ENCODE data around the gene CD52.

CD52 gene

GRCh38 chr1:26350701-26351589, 33.2 kb downstream of the CD52 start:
- intact Hi-C loops (cut with DNase I): no loop called here

GRCh38 chr1:26351590-26352337, 34.0 kb downstream of the CD52 start:
- no peak for DNase-seq
- intact Hi-C loops (cut with DNase I): no loop called here

More at GRCh38 chr1:26350701-26351589, 33.2 kb downstream of the CD52 start:
- no peak for DNase-seq

- DNase-seq: no peak
- intact Hi-C loops (cut with DNase I): no loop called here
Observed at GRCh38 chr1:26352338-26352679, 34.6 kb downstream of the CD52 start.

GRCh38 chr1:26353210-26353859, 35.6 kb downstream of the CD52 start:
- peak in 1 of 10 donors; percentile 38 for DNase-seq
- intact Hi-C loops (cut with DNase I): no loop called here

- peak in 1 of 10 donors; percentile 66 for DNase-seq
- intact Hi-C loops (cut with DNase I): no loop called here
Observed at GRCh38 chr1:26353976-26354820, 36.4 kb downstream of the CD52 start, which contains the start of gene CRYBG2. Gene CRYBG2, minus strand, starts transcription at chr1:26354130. Its CDS starts 7,473 bp downstream, at chr1:26346657.

GRCh38 chr1:26354972-26355371, 37.2 kb downstream of the CD52 start:
- peak in 1 of 10 donors; percentile 72 for DNase-seq
- intact Hi-C loops (cut with DNase I): no loop called here

GRCh38 chr1:26356106-26356505, 38.3 kb downstream of the CD52 start:
- DNase-seq: peak in 2 of 10 donors; percentile 17 to 19
- intact Hi-C loops (cut with DNase I): no loop called here

- DNase-seq: peak in 2 of 10 donors; percentile 50 to 52
- intact Hi-C loops (cut with DNase I): no loop called here
Observed at GRCh38 chr1:26357121-26357602, 39.4 kb downstream of the CD52 start.

GRCh38 chr1:26358411-26359384, 40.9 kb downstream of the CD52 start:
- intact Hi-C loops (cut with DNase I): no loop called here
- peak in 2 of 10 donors; percentile 13 to 22 for DNase-seq

- intact Hi-C loops (cut with DNase I): no loop called here
Observed at GRCh38 chr1:26359981-26360806, 42.4 kb downstream of the CD52 start.

GRCh38 chr1:26360807-26361604, 43.2 kb downstream of the CD52 start:
- peak in 2 of 10 donors; percentile 75 for DNase-seq
- intact Hi-C loops (cut with DNase I): no loop called here

More at GRCh38 chr1:26359981-26360806, 42.4 kb downstream of the CD52 start:
- DNase-seq: peak in 2 of 10 donors; percentile 77 to 80

- DNase-seq: peak in 2 of 10 donors; percentile 56 to 67
- intact Hi-C loops (cut with DNase I): no loop called here
Observed at GRCh38 chr1:26361605-26362122, 43.9 kb downstream of the CD52 start.

- peak in 1 of 10 donors; percentile 7 for DNase-seq
- intact Hi-C loops (cut with DNase I): no loop called here
Observed at GRCh38 chr1:26362331-26362730, 44.6 kb downstream of the CD52 start.

GRCh38 chr1:26363549-26364448, 46.0 kb downstream of the CD52 start:
- intact Hi-C loops (cut with DNase I): no loop called here
- peak; percentile 35 to 92 (median 69) for DNase-seq

GRCh38 chr1:26364956-26365355, 47.2 kb downstream of the CD52 start:
- intact Hi-C loops (cut with DNase I): no loop called here
- DNase-seq: peak in 2 of 10 donors; percentile 36 to 54

Measured in posterior cingulate gyrus (tissue), 11 donors.